K562 (cell line): ENCODE data around the gene ACKR2. TPM values are rescaled to one million over a fixed set of nuclear protein-coding genes. Genes with fewer than 3 reads are reported as not detected.

Source experiments
- CBFB ChIP-seq: sonication (generic); formaldehyde crosslinking; IDR thresholded peaks from 2 replicates; pipeline ENCODE4 v1.4.0; 2020; ENCODE audit warnings: mild to moderate bottlenecking, missing genetic modification reagents
- FOSL1 ChIP-seq: fragments of 200-800 bp; sonication (Bioruptor generic); conservative IDR thresholded peaks from 2 replicates; pipeline ENCODE4 v1.6.1; 2016; ENCODE audit warnings: missing genetic modification characterization, missing compliant biosample characterization
- MCM3 ChIP-seq: fragments of 450-650 bp; IDR thresholded peaks from 2 replicates; pipeline ENCODE4 v1.6.1; 2016
- POLR3G ChIP-seq: IDR thresholded peaks from 2 replicates; pipeline ENCODE4 v1.6.1; 2011; ENCODE audit not compliant: insufficient read length, insufficient replicate concordance; ENCODE audit errors: extremely low read depth
- RBM22 ChIP-seq: fragments of 200-400 bp; formaldehyde crosslinking; IDR thresholded peaks from 2 replicates; pipeline ENCODE4 v1.6.1; 2018; ENCODE audit warnings: low read length, low read depth; ENCODE audit not compliant: poor library complexity, severe bottlenecking
- ZNF140 ChIP-seq: fragments of 250-450 bp; sonication (Bioruptor Pico); IDR thresholded peaks from 2 replicates; pipeline ENCODE4 v1.8.0; 2021; ENCODE audit warnings: moderate library complexity, mild to moderate bottlenecking, inconsistent platforms
- ZNF224 ChIP-seq: sonication (generic); formaldehyde crosslinking; IDR thresholded peaks from 2 replicates; pipeline ENCODE4 v1.8.0; 2022; ENCODE audit warnings: mild to moderate bottlenecking, missing genetic modification reagents
- polyA plus RNA-seq, 8 experiments: library from polyadenylated mRNA; depleted of rRNA in 4 of 8; stranded (reverse) in 5 of 8; unstranded in 3 of 8; fragments of >200 nt; fragmentation: Nextera tagmentation in 2 of 8; fragmentation: Illumina TruSeq in 1 of 8; extraction: Ambion mirVana in 2 of 8; extraction: Trizol in 1 of 8; gene quantifications; 2 replicates each; pipeline versions ENCODE4 v1.2.1 to v1.2.3, GENCODE V29; 2011 to 2014; ENCODE audit warnings: inconsistent platforms in 1 of 8, missing spikeins in 1 of 8
- total RNA-seq, 7 experiments: library from RNA; depleted of rRNA in 6 of 7; stranded (reverse); fragments of >200 nt in 6 of 7; fragmentation: Illumina TruSeq in 2 of 7; extraction: Trizol in 2 of 7; gene quantifications; 2 replicates each; pipeline versions ENCODE4 v1.2.1 to v1.2.3, GENCODE V29; 2011 to 2021; ENCODE audit warnings: low replicate concordance in 1 of 7
- TF ChIP-seq, protein P1 (sequence below): fragments of 450-650 bp; IDR thresholded peaks from 2 replicates; pipeline ENCODE4 v1.6.1; 2016; ENCODE audit warnings: low read depth

Gene ACKR2
- total and polyA plus RNA-seq, 9 of the 15 experiments (the other 6 are each of a cell fraction or from before 2014, with no cell fraction given), result 0.03 to 0.69 (median 0.25) TPM; not detected in 1

DNA sequence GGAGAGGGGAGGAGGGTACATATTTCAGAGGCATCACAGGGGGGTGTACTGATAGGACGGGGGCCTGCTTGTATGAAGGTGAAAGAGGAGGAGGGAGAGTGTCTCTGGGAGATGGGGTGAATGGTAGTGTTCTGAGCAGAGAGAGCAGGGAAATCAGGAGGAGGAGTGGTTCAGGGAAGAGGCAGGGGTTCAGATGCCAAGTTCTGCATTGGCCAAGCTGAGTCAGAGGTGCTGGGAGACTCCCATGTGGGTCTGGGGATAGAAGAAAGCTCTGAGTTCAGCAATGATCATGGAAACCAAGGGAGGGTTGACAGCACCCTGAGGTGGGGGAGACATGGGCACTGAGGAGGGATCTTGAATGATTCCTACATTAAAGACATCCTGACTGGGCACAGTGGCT, 63.5 kb downstream of the ACKR2 start (continued):
- TF ChIP-seq ZNF140 (no peak), MCM3 (no peak), POLR3G (no peak), RBM22 (no peak), ZNF224 (CRISPR knock-in tag) (no peak), CBFB (no peak), FOSL1 (tag) (no peak)
- TF ChIP-seq, protein P1, sequence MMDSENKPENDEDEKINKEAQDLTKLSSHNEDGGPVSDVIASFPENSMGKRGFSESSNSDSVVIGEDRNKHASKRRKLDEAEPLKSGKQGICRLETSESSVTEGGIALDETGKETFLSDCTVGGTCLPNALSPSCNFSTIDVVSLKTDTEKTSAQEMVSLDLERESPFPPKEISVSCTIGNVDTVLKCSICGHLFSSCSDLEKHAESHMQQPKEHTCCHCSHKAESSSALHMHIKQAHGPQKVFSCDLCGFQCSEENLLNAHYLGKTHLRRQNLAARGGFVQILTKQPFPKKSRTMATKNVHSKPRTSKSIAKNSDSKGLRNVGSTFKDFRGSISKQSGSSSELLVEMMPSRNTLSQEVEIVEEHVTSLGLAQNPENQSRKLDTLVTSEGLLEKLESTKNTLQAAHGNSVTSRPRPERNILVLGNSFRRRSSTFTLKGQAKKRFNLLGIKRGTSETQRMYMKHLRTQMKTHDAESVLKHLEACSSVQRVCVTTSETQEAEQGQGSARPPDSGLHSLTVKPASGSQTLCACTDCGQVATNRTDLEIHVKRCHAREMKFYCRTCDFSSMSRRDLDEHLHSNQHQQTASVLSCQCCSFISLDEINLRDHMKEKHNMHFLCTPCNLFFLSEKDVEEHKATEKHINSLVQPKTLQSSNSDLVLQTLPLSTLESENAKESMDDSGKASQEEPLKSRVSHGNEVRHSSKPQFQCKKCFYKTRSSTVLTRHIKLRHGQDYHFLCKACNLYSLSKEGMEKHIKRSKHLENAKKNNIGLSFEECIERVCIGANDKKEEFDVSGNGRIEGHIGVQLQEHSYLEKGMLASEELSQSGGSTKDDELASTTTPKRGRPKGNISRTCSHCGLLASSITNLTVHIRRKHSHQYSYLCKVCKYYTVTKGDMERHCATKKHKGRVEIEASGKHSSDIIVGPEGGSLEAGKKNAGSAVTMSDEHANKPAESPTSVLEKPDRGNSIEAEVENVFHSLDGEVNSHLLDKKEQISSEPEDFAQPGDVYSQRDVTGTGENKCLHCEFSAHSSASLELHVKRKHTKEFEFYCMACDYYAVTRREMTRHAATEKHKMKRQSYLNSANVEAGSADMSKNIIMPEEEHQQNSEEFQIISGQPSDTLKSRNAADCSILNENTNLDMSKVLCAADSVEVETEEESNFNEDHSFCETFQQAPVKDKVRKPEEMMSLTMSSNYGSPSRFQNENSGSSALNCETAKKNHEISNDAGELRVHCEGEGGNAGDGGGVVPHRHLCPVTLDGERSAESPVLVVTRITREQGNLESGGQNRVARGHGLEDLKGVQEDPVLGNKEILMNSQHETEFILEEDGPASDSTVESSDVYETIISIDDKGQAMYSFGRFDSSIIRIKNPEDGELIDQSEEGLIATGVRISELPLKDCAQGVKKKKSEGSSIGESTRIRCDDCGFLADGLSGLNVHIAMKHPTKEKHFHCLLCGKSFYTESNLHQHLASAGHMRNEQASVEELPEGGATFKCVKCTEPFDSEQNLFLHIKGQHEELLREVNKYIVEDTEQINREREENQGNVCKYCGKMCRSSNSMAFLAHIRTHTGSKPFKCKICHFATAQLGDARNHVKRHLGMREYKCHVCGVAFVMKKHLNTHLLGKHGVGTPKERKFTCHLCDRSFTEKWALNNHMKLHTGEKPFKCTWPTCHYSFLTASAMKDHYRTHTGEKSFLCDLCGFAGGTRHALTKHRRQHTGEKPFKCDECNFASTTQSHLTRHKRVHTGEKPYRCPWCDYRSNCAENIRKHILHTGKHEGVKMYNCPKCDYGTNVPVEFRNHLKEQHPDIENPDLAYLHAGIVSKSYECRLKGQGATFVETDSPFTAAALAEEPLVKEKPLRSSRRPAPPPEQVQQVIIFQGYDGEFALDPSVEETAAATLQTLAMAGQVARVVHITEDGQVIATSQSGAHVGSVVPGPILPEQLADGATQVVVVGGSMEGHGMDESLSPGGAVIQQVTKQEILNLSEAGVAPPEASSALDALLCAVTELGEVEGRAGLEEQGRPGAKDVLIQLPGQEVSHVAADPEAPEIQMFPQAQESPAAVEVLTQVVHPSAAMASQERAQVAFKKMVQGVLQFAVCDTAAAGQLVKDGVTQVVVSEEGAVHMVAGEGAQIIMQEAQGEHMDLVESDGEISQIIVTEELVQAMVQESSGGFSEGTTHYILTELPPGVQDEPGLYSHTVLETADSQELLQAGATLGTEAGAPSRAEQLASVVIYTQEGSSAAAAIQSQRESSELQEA, result no peak
